ENCODE results near the gene PPP3CA.
A peak's percentile ranks its signal among the peaks of the same experiment; 100 is the strongest.
"Not testable (repeated sequence)": the region's sequence is repeated elsewhere in the genome, so short reads cannot be mapped to it uniquely, and the experiment has no call there.

The PPP3CA gene

GRCh38 chr4:100995002-100995401 is 352.3 kb downstream of the PPP3CA start:
- not testable (repeated sequence) for H3K79me1 ChIP-seq (ENCODE audit: low read length); H4K12ac ChIP-seq (ENCODE audit: low read depth, low read length); H3K4me1 ChIP-seq (ENCODE audit: control insufficient read depth in 1 of 2, insufficient read depth in 2 of 2, low read length in 2 of 2); H3K79me2 ChIP-seq (ENCODE audit: control insufficient read depth, insufficient read depth, low read length, poor library complexity); H2BK12ac ChIP-seq (ENCODE audit: low read length); H3K9me3 ChIP-seq (ENCODE audit: insufficient read depth, low read depth, low read length); H3K4me2 ChIP-seq (ENCODE audit: low read length); H3K9ac ChIP-seq (ENCODE audit: low read length); H3K4ac ChIP-seq (ENCODE audit: low read depth, low read length); H3K14ac ChIP-seq (ENCODE audit: low read length); H4K91ac ChIP-seq (ENCODE audit: low read depth, low read length); H3K27ac ChIP-seq (ENCODE audit: low read depth, low read length); H2AFZ ChIP-seq (ENCODE audit: insufficient read depth, low read length, poor library complexity); H3K4me3 ChIP-seq (ENCODE audit: low read depth, low read length); H3K18ac ChIP-seq (ENCODE audit: low read length); H3K36me3 ChIP-seq (ENCODE audit: control insufficient read depth in 1 of 2, insufficient read depth in 2 of 2, low read length in 2 of 2); H3K27me3 ChIP-seq (ENCODE audit: insufficient read depth, low read length); H2BK5ac ChIP-seq (ENCODE audit: low read depth, low read length, poor library complexity); H2AK5ac ChIP-seq (ENCODE audit: low read length); H3K23ac ChIP-seq (ENCODE audit: low read length); H4K8ac ChIP-seq (ENCODE audit: low read depth, low read length); H2BK120ac ChIP-seq (ENCODE audit: insufficient read depth, low read length, poor library complexity)
- WGBS (ENCODE audit: extremely low coverage, insufficient coverage, insufficient read length): no CpG with 5 or more reads among the region's 10 CpGs
- DNase-seq: peak in 1 of 2 donors; percentile 24

GRCh38 chr4:100991332-100992069 is 355.8 kb downstream of the PPP3CA start:
- H4K12ac ChIP-seq (ENCODE audit: low read depth, low read length); H2AFZ ChIP-seq (ENCODE audit: insufficient read depth, low read length, poor library complexity); H3K79me1 ChIP-seq (ENCODE audit: low read length); H2BK5ac ChIP-seq (ENCODE audit: low read depth, low read length, poor library complexity); H3K4me1 ChIP-seq (ENCODE audit: control insufficient read depth in 1 of 2, insufficient read depth in 2 of 2, low read length in 2 of 2); H3K9me3 ChIP-seq (ENCODE audit: insufficient read depth, low read depth, low read length); H3K23ac ChIP-seq (ENCODE audit: low read length); H3K36me3 ChIP-seq (ENCODE audit: control insufficient read depth in 1 of 2, insufficient read depth in 2 of 2, low read length in 2 of 2); H2AK5ac ChIP-seq (ENCODE audit: low read length); H3K4me2 ChIP-seq (ENCODE audit: low read length); H3K4me3 ChIP-seq (ENCODE audit: low read depth, low read length); H2BK12ac ChIP-seq (ENCODE audit: low read length); H3K14ac ChIP-seq (ENCODE audit: low read length); H3K9ac ChIP-seq (ENCODE audit: low read length); H2BK120ac ChIP-seq (ENCODE audit: insufficient read depth, low read length, poor library complexity); H3K27ac ChIP-seq (ENCODE audit: low read depth, low read length); H3K79me2 ChIP-seq (ENCODE audit: control insufficient read depth, insufficient read depth, low read length, poor library complexity); H3K27me3 ChIP-seq (ENCODE audit: insufficient read depth, low read length); DNase-seq; H4K8ac ChIP-seq (ENCODE audit: low read depth, low read length); H3K4ac ChIP-seq (ENCODE audit: low read depth, low read length); H3K18ac ChIP-seq (ENCODE audit: low read length); H4K91ac ChIP-seq (ENCODE audit: low read depth, low read length): not testable (repeated sequence)
- no CpG with 5 or more reads among the region's 6 CpGs for WGBS (ENCODE audit: extremely low coverage, insufficient coverage, insufficient read length)

GRCh38 chr4:100989401-100989800 is 357.9 kb downstream of the PPP3CA start:
- H3K27me3 ChIP-seq (ENCODE audit: insufficient read depth, low read length): no peaks in the 10 kb centered on the region
- no peaks in the 10 kb centered on the region for H3K79me1 ChIP-seq (ENCODE audit: low read length)
- no peak overlapping the region for H3K4me3 ChIP-seq (ENCODE audit: low read depth, low read length)
- no peak overlapping the region for H3K14ac ChIP-seq (ENCODE audit: low read length)
- no peaks in the 10 kb centered on the region for H3K36me3 ChIP-seq (ENCODE audit: control insufficient read depth in 1 of 2, insufficient read depth in 2 of 2, low read length in 2 of 2)
- no peak overlapping the region for H3K4me2 ChIP-seq (ENCODE audit: low read length)
- no peak overlapping the region for H3K9ac ChIP-seq (ENCODE audit: low read length)
- H3K23ac ChIP-seq (ENCODE audit: low read length): no peak overlapping the region
- DNase-seq: no peak
- H3K27ac ChIP-seq (ENCODE audit: low read depth, low read length): no peak overlapping the region
- no peak overlapping the region for H4K8ac ChIP-seq (ENCODE audit: low read depth, low read length)
- no peak overlapping the region for H2BK120ac ChIP-seq (ENCODE audit: insufficient read depth, low read length, poor library complexity)
- no peaks in the 10 kb centered on the region for H3K4me1 ChIP-seq (ENCODE audit: control insufficient read depth in 1 of 2, insufficient read depth in 2 of 2, low read length in 2 of 2)
- no peak overlapping the region for H2AK5ac ChIP-seq (ENCODE audit: low read length)
- no peak overlapping the region for H2BK12ac ChIP-seq (ENCODE audit: low read length)
- no peaks in the 10 kb centered on the region for H3K9me3 ChIP-seq (ENCODE audit: insufficient read depth, low read depth, low read length)
- no peak overlapping the region for H4K12ac ChIP-seq (ENCODE audit: low read depth, low read length)
- no peak overlapping the region for H3K18ac ChIP-seq (ENCODE audit: low read length)
- H2BK5ac ChIP-seq (ENCODE audit: low read depth, low read length, poor library complexity): no peak overlapping the region
- no peak overlapping the region for H2AFZ ChIP-seq (ENCODE audit: insufficient read depth, low read length, poor library complexity)
- no peaks in the 10 kb centered on the region for H3K79me2 ChIP-seq (ENCODE audit: control insufficient read depth, insufficient read depth, low read length, poor library complexity)
- no peak overlapping the region for H3K4ac ChIP-seq (ENCODE audit: low read depth, low read length)
- no peak overlapping the region for H4K91ac ChIP-seq (ENCODE audit: low read depth, low read length)

DNA sequence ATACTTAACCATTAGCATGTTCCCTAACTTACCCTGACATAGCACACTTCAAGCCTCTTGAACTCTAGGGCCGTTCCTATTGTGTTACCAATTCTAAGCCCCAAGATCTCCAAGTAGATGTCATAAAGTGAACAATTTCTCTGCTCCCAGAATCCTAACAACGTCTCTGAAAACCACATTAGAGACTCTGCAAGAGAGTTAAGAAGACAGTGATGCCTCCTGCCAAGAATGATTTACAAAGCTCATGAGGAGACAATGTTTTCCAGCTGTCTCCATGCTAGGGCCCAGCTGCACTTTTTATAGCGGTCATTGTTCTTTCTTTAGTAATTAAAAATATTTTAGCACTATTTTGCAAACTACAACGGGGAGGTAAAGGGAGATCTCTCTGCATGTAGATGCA is 358.4 kb downstream of the PPP3CA start:
- Histone ChIP-seq H3K9ac (ENCODE audit: low read length) (no peak overlapping the region), H2BK120ac (ENCODE audit: insufficient read depth, low read length, poor library complexity) (no peak overlapping the region), H2AK5ac (ENCODE audit: low read length) (no peak overlapping the region), H3K18ac (ENCODE audit: low read length) (no peak overlapping the region), H2BK5ac (ENCODE audit: low read depth, low read length, poor library complexity) (no peak overlapping the region), H3K27ac (ENCODE audit: low read depth, low read length) (no peak overlapping the region), H2AFZ (ENCODE audit: insufficient read depth, low read length, poor library complexity) (no peak overlapping the region), H3K4me1 (ENCODE audit: control insufficient read depth in 1 of 2, insufficient read depth in 2 of 2, low read length in 2 of 2) (no peaks in the 10 kb centered on the region), H3K14ac (ENCODE audit: low read length) (no peak overlapping the region), H4K91ac (ENCODE audit: low read depth, low read length) (no peak overlapping the region), H3K9me3 (ENCODE audit: insufficient read depth, low read depth, low read length) (no peaks in the 10 kb centered on the region), H4K12ac (ENCODE audit: low read depth, low read length) (no peak overlapping the region), H4K8ac (ENCODE audit: low read depth, low read length) (no peak overlapping the region), H3K4ac (ENCODE audit: low read depth, low read length) (no peak overlapping the region), H3K79me1 (ENCODE audit: low read length) (no peaks in the 10 kb centered on the region), H3K4me2 (ENCODE audit: low read length) (no peak overlapping the region), H3K4me3 (ENCODE audit: low read depth, low read length) (no peak overlapping the region), H3K79me2 (ENCODE audit: control insufficient read depth, insufficient read depth, low read length, poor library complexity) (no peaks in the 10 kb centered on the region), H3K36me3 (ENCODE audit: control insufficient read depth in 1 of 2, insufficient read depth in 2 of 2, low read length in 2 of 2) (no peaks in the 10 kb centered on the region), H2BK12ac (ENCODE audit: low read length) (no peak overlapping the region), H3K27me3 (ENCODE audit: insufficient read depth, low read length) (no peaks in the 10 kb centered on the region), H3K23ac (ENCODE audit: low read length) (no peak overlapping the region)
- no peak for DNase-seq
- WGBS (ENCODE audit: extremely low coverage, insufficient coverage, insufficient read length): no CpG with 5 or more reads among the region's 4 CpGs
